Erythroblast (primary cell): Measurements from ENCODE around the gene CA11.
"Not testable (repeated sequence)": the region's sequence is repeated elsewhere in the genome, so short reads cannot be mapped to it uniquely, and the experiment has no call there.

Experiments used
- DNase-seq, 2 experiments: peaks; one replicate each; lab custom pipeline; 2025; lab: John Stamatoyannopoulos, UW
- GATA1 ChIP-seq: IDR thresholded peaks from 2 replicates; pipeline ENCODE4 v1.6.1; 2011; ENCODE audit warnings: low read depth, mild to moderate bottlenecking, control low read depth, low read length, moderate library complexity
- POLR2A ChIP-seq: IDR thresholded peaks from 2 replicates; pipeline ENCODE4 v1.6.1; 2011; ENCODE audit warnings: mild to moderate bottlenecking, low read length

Gene CA11

DNA sequence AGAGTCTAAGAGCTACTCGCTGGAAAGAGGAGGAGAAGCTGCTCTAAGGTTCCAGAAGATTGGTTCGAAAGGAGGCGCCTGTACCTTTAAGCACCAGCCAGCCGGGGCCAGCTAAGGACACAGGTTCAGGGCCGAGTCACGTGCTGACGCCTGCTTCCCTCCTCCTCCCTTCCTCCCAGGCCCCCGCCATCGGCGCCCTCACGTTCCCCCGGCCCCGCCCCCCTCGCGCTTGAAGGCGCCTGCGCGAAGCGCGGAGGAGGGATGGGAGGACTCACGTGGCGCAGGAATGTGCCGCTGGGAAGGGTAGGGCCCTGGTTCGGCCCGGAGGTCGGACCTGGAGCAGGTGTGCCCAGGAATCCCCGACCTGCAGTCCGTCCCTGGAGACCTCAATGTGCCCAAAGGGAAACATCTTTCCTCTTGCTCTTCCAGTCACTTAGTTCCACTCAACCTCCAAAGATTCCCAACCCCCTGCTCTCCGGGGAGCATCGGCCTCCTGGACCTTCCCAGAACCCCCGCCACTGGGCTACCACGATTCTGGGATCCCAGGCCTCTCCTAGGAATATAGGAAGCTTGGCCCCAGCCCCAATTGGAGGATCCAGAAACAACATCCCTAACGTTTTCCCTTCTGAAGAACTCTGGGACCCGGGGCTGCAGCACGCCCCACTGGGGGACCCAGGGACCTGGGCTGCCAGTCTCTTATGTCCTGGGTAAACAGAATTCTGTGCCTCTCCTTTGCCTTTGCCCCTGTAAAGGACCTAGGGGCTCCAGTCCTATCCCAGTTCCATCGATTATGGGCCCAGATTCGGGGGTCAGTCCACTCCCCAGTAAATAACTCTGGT lies 11.3 kb downstream of the CA11 start:
- peak; percentile 97 to 98 for DNase-seq
- TF ChIP-seq GATA1: no peak
- TF ChIP-seq POLR2A: peak; percentile 50

DNA sequence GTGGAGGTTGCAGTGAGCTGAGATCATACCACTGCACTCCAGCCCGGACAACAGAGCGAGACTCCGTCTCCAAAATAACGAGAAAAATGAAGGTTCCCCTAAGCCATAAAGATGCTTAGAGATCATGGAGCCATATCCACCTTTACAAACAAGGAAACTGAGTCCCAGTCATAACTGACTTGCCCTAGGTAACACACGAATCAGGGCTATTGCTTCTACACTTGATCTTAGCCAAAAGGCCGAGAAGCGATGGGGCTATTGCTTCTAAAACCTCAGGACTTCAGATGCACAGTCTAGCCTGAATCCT lies 12.0 kb downstream of the CA11 start:
- no peak for DNase-seq
- no peak for TF ChIP-seq GATA1
- peak; percentile 2 for TF ChIP-seq POLR2A

DNA sequence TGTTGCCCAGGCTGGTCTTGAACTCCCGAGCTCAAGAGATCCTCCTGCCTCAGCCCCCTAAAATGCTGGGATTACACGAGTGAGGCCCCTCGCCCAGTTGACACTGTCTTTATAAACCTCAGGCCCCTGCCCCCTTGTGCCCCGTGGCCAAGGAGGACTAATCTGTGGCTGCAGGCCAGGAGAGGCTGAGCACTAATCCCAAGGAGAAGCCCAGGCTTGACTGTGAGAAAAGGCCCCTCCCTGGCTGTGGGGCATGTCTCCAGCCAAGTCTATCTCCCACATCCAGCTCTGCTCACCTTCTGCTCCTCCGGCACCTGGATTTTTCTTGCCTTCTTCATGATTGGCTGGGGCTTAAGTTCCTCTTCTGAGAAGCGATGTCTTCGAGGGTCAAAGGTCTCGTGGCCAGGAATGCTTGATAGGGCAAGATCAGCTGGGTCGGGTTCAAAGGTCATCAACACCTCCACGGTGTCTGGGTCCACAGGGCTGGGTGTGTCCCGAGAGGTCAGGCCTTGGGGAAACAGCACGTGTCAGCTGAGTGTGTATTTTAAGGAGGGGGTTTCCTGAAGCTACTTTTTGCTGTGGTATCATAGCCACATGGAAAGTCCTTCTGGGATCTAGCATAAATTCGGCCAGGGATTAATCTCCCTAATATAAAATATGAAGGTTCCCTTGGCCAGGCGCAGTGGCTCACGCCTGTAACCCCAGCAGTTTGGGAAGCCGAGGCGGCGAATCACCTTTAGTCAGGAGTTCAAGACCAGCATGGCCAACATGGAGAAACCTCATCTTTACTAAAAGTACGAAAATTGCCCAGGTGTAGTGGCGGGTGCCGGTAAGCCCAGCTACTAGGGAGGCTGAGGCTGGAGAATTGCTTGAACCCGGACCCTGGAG lies 12.6 kb downstream of the CA11 start:
- peak in 1 of 2 experiments; percentile 61 for DNase-seq

DNA sequence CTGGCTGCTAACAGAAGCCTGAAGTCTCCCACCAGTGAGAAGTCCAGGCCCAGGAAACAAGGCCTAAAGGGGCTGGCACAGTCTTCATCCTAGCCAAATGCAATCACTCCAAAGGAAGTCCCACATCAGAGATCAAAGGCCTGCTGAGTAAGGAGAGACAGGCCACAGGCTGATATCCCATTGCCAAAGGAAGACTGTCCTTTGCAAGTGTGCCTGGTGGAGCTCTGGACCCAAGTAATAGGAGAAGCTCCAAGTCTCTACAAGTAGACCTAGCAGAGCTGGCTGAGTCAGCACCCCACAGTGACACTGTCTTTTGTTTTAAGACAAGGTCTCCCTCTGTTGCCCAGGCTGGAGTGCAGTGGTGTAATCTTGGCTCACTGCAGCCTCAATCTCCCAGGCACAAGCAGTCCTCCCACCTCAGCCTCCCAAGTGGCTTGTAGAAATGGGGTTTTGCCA lies 13.3 kb downstream of the CA11 start:
- no peak for TF ChIP-seq GATA1
- no peak for TF ChIP-seq POLR2A
- peak in 1 of 2 experiments; percentile 76 for DNase-seq

More for the DNA sequence above, 12.6 kb downstream of the CA11 start:
- peak; percentile 3 for TF ChIP-seq POLR2A
- no peak for TF ChIP-seq GATA1

DNA sequence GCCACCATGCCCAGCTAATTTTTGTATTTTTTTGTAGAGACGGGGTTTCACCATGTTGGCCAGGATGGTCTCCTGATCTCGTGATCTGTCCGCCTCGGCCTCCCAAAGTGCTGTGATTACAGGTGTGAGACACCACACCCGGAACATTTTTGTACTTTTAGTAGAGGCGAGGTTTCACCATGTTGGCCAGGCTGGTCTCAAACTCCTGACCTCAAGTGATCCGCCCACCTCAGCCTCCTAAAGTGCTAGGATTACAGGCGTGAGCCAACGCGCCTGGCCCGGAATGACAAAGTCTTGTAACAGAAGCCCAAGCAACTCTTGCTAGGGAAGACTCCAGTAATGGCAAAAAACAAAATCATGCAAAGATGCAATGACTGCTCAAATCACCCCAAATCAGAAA lies 13.7 kb downstream of the CA11 start:
- DNase-seq: not testable (repeated sequence)

DNA sequence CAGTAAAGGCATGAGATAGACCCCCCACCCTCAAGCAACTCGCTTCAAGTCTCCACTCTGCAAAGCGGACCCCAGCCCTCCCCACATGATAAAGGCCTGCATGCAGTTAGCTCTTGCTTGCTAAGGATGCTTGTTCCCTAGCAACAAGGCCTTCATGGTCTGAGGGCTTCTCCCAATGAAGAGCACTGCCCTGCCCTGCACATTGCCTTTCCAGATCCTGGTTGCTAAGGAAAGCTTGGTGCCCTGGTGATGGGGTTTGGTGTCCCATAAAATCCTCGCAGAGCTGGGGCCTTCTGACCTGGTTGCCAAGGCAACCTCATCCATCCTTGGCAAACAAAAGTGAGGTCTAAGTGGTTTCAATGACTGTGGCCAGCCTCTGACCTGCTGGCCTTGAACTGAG lies 14.8 kb downstream of the CA11 start:
- peak in 1 of 2 experiments; percentile 61 for DNase-seq

DNA sequence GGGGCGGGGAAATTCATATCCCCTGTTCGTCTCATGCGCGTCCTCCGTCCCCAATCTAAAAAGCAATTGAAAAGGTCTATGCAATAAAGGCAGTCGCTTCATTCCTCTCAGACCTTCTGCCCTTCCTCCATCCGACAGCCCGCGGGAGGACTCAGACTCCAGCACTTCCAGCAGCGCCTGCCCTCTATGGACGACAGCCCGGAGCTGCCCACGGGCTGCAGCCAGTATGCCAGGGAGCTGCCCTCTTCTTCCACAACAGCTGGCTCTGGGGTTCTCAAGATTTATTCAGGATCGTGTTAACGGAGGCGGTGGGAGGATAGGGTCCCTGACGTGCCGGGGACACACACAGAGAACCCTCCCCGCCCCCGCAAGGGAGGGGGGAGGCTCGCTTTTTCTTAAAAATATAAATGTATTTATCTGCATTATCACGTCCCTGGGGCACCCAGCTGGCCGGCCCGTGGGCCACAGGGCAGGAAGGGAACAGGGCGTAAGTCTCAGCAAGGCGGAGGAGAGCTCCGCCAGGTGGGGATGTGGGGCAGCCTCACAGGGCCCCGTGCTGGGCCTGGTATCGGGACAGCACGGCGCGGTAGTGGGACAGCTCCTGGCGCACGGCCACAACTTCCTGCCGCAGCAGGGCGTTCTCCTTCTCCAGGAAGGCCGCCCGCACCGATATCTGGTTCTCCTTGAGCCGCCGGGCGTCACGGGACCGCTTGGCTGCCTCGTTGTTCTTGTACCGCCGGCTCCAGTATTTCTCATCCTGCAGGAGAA lies 15.5 kb downstream of the CA11 start:
- TF ChIP-seq GATA1 (no peak), POLR2A (no peak)
- DNase-seq: peak; percentile 85 to 91

More for the DNA sequence above, 14.8 kb downstream of the CA11 start:
- TF ChIP-seq POLR2A (peak; percentile 22), GATA1 (no peak)

DNA sequence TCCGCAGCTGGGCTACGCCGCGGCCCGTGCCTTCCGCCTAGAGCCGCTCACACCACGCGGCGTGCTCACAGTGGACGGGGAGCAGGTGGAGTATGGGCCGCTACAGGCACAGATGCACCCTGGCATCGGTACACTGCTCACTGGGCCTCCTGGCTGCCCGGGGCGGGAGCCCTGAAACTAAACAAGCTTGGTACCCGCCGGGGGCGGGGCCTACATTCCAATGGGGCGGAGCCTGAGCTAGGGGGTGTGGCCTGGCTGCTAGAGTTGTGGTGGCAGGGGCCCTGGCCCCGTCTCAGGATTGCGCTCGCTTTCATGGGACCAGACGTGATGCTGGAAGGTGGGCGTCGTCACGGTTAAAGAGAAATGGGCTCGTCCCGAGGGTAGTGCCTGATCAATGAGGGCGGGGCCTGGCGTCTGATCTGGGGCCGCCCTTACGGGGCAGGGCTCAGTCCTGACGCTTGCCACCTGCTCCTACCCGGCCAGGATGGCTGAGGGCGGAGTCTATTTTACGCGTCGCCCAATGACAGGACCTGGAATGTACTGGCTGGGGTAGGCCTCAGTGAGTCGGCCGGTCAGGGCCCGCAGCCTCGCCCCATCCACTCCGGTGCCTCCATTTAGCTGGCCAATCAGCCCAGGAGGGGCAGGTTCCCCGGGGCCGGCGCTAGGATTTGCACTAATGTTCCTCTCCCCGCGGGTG lies 16.2 kb downstream of the CA11 start:
- no peak for TF ChIP-seq POLR2A
- TF ChIP-seq GATA1: no peak
- DNase-seq: peak; percentile 87 to 88

DNA sequence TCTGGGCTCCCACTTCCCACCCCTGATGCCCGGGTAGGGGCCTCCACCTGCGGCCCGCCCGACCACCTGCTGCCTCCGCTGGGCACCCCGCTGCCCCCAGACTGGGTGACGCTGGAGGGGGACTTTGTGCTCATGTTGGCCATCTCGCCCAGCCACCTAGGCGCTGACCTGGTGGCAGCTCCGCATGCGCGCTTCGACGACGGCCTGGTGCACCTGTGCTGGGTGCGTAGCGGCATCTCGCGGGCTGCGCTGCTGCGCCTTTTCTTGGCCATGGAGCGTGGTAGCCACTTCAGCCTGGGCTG lies 16.7 kb downstream of the CA11 start:
- TF ChIP-seq POLR2A: no peak
- TF ChIP-seq GATA1: no peak
- DNase-seq: no peak

DNA sequence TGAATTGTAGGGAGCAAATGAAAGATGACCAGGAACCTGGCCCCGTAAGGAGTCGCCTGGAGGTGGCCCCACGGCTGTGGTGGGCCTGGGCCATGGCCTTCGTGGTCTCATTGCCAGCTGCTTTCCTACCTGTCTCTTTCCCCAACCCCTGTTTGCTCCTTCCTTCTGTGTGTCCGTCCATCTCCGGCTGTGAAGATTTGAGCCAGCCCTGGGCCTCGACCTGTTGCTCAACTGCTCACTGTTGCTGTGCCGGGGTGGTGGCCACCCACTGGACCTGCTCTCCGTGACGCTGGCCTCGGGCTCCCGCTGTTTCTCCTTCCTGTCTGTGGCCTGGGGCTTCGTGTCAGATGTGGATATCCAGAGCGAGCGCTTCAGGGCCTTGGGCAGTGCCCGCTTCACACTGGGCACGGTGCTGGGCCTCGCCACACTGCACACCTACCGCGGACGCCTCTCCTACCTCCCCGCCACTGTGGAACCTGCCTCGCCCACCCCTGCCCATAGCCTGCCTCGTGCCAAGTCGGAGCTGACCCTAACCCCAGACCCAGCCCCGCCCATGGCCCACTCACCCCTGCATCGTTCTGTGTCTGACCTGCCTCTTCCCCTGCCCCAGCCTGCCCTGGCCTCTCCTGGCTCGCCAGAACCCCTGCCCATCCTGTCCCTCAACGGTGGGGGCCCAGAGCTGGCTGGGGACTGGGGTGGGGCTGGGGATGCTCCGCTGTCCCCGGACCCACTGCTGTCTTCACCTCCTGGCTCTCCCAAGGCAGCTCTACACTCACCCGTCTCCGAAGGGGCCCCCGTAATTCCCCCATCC lies 17.3 kb downstream of the CA11 start:
- no peak for DNase-seq
- TF ChIP-seq GATA1 (no peak), POLR2A (no peak)

DNA sequence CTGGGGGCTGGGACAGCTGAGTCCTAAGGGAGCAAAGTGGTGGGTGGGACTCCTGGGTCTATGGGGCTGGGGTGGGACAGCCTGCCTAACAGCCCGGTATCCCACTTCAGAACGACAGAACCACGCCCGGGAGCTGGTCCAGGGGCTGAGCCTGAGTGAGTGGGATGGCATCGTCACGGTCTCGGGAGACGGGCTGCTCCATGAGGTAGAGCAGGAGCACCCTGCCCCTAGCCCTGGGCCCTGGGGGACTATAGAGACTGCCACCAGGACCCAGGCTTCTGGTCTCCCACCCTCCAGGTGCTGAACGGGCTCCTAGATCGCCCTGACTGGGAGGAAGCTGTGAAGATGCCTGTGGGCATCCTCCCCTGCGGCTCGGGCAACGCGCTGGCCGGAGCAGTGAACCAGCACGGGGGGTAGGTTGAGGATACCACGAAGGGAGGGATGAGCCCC lies 18.1 kb downstream of the CA11 start:
- DNase-seq: no peak
- TF ChIP-seq GATA1 (no peak), POLR2A (no peak)

DNA sequence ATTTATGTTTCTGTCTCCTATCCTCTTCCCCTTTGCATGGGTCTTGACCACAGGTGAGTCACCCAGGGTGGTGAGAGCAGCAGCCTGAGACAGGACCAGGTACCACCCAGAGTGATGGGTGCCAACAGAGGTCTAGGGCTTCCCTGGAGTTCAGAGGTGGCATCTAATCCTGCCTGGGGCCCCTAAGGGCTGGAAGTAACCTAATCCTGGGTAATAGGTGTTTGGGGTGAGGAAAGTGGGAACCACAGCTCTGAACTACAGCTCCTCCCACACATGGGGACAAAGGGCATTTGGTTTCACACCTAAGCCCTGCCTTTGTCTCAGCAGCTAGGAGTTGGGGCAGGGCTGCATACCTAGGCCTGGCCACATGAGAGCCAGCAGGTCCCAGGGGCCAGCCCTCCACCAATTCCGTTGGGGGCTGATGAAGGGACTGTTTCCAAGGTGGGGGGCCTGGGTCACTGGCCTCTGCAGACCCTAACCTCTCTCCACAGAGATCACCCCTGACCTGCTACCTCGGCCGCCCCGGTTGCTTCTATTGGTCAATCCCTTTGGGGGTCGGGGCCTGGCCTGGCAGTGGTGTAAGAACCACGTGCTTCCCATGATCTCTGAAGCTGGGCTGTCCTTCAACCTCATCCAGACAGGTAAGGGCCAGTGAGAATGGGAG lies 18.7 kb downstream of the CA11 start:
- no peak for TF ChIP-seq GATA1
- no peak for TF ChIP-seq POLR2A
- no peak for DNase-seq
